Fibroblast of skin of abdomen (primary cell): Measurements from ENCODE around the gene SMG6.
"Not testable (repeated sequence)": the region's sequence is repeated elsewhere in the genome, so short reads cannot be mapped to it uniquely, and the experiment has no call there.

Experiments used
- DNase-seq: peaks from one replicate; pipeline ENCODE4 v3.0.0-alpha.2; 2013

SMG6 gene

DNA sequence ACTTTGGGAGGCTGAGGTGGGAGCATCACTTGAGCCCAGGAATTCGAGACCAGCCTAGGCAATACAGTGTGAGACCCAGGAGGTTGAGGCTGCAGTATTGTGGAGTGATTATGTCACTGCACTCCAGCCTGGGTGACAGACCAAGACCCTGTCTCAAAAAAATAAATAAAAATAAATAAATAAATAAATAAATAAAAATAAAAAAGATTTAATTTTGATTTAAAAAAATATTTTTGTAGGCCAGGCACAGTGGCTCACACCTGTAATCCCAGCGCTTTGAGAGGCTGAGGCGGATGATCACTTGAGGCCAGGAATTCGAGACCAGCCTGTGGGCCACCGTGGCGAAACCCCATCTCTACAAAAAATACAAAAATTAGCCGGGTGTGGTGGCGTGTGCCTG, 104.2 kb downstream of the SMG6 start:
- DNase-seq = not testable (repeated sequence)

DNA sequence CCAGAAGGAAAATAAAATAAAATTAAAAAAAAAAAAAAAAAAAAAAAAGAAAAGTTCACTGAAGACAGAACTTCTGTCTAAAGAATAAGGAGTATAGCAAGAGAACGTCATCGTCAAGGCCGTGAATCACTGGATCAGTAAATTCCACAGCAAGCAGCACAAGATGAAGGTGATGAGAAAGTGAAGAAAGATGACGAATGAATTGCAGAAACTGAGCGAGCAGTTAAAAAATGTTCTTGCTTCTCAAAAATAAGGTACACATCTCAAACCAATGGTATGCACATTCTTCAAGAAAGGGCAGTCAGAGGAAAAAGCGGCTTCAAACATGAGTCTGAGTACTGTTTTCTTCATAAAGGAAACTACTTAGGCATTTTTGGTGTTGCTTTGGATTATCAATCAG, 104.7 kb downstream of the SMG6 start:
- DNase-seq = peak; percentile 94

GRCh38 chr17:2197271-2197670, 106.3 kb downstream of the SMG6 start:
- DNase-seq = no peak

DNA sequence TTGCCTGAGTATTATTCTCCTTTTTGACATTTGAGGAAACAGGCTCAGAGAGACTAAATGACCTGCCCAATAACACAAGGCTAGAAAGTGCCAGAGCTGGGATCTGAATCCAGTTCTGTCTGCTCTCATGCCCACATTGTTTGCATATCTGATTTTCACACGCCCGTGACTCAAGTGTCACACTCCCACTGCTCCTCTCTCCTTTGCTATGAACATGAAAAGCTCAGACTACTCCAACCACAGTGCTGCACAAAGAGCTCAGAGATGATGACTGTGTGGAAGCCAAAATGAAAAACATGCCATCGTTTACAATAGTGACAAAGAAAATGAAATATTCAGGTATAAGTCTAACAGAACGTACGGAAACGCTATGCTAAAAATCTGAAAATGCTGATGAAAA, 107.9 kb downstream of the SMG6 start:
- no peak for DNase-seq

DNA sequence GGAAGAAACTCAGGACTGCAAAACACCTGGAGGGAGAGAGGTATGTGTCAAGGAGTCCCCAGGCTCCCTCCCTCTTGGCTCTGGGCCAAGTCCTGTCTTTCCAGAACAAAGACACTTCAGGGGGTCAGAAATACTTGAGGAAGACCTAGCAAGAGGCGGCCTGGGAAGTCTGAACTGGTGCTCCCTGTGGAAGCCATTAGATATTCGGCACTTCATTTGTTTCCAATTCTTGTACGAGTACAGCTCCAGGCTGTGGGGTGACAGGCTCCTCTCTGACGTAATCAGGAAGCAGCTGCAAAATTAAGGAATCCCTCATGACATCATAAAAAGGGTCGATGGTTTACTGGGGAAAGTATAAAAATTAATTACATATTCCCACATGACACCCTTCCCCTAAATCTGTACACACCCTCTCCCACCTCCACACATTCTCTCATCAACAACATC, 108.7 kb downstream of the SMG6 start:
- DNase-seq = no peak

DNA sequence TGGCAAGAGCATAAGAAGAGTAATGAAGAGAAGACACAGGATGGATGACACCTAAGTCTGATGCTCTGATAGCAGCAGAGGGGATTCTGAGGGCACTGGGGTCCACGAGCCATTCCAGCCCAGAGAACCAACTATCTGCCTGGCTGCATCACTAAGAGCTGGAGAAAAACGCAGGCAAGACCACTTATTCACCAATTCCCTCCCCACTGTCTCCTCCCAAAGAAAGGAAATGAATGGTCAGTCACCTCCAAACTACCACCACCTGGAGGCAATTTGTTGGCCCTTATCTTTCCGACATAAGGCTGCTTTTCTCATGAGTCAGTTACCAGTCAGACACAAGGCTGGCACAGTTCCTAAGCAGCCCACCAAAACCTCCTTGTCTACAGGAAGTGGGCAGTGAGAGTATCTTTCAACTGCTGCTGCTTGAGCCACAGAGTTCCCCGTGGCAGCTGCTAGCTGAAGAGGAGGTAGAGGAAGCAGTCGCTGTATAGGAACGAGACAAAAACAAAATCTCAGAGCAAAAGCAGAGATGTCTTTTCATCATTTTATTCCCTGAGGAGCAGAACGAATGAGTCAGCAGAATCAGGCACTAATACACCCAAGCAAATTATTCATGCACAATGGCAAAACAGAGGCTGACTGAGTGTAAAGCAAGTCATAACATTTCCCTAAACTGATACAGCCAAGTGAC, 111.1 kb downstream of the SMG6 start:
- peak; percentile 99 for DNase-seq

DNA sequence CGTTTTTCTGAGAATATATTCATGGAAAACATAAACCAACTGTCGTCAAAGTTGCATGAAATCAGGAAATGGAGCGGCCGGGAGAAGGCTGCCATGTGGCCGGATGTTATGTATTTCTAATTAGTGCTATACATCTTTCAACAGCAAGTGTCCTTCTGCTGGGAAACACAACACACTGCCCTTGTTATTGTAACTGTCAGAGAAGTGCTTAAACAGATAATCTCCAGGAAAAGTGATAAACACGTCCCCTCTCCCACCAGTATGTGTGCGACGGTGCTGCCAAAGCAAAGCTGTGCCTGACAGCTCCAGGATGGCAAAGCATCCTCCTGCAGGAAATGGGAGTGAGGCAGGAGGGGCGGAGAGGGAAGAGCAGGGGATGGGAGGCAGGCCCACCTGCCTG, 111.8 kb downstream of the SMG6 start:
- DNase-seq = no peak

GRCh38 chr17:2191227-2191626, 112.4 kb downstream of the SMG6 start:
- DNase-seq = no peak

GRCh38 chr17:2190014-2190413, 113.6 kb downstream of the SMG6 start:
- no peak for DNase-seq

GRCh38 chr17:2188971-2189630, 114.5 kb downstream of the SMG6 start:
- DNase-seq = no peak

DNA sequence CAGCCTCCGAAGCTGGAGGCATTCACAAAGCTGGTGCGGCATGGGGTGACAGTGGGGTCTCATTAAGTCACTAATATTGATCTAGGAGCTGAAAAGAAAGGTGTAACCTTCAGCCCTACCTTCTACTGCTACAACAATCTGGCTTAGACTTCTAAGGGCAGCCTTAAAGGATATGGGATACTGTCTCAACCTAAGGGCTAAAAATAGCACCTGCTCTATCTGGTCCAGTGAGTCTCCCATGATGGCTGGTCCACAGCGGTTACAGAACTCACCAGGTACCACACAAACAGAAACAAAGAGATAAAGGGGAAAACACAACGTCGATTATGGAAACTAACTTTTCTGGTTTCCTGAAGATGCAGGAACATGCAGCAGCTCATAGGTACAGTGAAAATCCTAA, 115.8 kb downstream of the SMG6 start:
- no peak for DNase-seq

- DNase-seq = no peak
Measured at GRCh38 chr17:2186937-2187336, 116.6 kb downstream of the SMG6 start.

- DNase-seq = no peak
Measured at GRCh38 chr17:2184993-2185931, 118.3 kb downstream of the SMG6 start.

GRCh38 chr17:2183346-2183745, 120.2 kb downstream of the SMG6 start:
- DNase-seq = no peak

DNA sequence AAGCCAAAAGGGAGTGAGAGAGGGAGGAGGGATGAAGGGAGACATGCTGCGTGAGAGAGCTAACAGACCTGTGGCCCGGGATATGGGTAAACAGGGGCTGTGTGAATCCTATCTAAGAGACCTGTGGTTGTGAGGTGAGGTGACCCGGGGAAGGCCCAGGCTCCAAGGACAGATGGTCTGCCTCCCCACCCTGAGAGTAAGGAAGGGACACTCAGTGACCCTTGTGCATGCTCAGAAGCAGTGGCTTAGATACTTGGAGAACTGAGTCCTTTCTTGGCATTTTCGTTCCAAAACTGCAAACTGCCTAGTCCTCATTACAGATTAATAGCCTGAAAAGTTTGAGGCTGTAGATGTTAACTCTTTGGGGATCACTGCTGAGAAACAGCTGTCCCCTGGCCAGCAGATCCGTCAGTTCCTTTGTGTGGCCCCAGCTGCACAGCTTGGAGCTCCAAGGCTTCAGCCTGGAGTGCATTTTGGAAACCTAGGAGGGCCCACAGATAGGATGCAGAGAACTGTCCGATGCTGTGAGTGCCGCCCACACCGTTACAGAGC, 121.6 kb downstream of the SMG6 start:
- no peak for DNase-seq

DNA sequence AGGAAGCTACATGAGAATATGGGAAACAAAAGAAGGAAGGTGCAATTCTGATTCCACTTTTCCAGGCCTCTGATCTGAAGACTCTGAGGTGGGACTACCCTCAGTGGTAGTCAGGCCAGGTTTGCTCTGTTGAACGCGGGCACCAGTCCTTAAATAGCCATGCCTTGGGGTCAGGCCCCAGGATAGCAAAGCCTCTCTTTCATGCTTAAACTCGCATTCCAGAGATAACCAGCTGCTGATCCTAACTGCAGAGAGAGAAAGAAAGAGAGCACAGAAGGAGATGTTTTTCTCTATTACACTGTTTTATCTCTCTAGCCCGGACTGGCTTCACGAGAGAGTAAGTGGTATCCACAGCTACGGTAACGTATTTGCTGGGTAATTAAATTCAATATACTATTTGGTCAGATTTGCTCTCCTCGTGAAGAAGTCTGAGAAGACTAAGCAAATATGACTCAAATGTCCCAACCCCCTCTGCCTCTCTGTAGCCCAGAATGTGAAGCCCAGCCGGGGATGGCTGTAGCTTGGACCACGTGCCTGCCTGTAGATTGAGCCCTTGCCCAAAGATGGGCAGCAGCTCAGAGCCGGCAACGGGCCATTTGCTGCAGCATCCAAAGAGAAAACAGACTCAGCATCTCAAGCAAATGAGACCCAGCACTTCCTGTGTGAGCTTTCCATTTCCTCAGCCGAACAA, 122.2 kb downstream of the SMG6 start:
- peak; percentile 95 for DNase-seq

GRCh38 chr17:2180768-2181167, 122.8 kb downstream of the SMG6 start:
- no peak for DNase-seq

DNA sequence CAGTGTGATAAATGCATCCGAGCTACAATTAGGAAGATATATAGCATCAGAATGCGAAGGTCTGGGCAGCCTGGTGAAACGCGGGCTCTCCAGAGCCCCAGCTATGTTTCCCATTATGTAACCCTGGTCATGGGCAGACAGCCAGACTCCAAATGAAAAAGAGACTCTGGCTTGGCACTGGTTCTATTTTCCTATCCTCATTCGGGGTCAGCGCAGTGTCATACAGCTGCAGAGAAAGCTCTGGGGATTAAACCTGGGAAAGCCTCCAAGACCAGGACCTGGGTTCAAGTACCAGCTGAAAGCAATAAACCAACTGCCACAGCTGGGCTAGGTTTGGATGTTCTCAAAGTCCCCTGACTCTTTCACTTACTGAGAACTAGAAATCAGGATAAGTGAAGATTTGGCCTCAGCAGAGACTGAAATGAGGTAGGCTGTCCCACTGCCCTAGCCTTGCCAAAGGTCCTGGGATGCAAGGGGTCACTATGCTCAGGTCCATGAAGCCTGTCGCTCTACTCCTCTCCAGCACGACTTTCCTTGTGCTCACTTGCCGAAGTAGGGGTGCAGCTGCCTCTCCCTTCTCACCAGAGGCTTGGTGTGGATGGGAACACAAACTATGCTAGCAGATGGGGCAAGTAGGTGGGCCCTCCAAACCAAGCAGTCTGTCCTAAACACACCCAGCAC, 123.8 kb downstream of the SMG6 start:
- peak; percentile 99 for DNase-seq

DNA sequence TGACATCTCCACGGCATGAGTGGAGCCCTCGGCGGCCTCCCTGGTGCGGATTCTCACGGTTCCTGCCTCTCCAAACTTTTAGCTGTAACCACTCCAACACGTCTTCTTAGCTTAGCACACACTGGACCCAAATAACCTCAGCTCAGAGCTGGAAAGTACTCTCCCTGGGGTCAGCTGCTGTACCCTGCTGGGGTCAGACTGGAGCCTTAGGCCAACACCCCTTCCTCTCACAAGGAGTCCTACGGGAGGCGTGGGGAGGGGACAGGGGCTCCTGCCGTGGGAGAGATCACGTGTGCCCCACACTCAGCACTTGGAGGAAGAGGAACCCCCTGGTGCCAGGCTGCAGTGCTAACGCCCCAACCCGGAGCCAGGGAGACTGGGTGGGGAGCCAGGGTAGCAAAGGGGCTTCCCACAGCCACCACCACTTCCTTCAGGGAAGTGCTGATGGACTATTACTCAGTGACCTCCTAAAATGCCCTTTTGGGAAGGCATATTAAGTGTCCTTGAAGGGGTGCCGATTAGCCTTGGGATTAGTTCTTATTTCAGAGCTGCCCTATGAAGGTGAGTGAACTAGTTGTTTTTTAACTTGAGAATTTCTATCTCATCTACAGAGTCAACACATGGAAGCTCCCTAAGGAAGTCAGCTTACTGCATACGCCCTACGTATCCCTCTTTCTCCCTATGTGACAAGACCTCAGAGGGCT, 124.6 kb downstream of the SMG6 start:
- DNase-seq = no peak

DNA sequence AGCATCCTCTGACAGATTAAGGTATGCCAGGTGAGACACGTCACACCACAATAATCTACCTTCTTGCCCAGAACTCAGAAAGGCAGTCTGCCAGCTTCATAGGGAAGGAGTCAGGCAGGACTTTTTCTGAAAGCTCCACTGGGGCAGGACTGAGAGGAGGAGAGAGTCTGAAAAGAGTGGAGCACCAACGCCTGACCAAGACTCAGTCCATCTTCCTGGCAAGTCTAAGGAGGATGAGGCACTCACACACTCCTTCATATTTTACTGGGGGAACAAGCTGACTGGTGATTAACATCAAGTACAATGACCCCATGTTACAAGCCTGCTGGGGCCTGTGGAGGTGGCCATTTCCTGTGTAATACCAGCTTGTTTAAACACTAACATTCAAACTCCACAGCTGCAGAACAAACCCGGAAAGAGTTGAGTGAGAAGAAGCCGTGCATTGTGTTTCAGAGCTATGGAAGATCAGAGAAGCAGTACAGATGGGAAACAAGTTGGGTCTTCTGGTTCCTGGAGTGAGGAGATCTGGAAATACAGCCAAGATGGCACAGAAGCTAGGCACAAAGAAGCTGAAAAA, 126.3 kb downstream of the SMG6 start:
- no peak for DNase-seq
